Keratinocyte (primary cell): ENCODE data around the gene ABHD4.

ENCODE experiments used
- EZH2 ChIP-seq: IDR thresholded peaks from one replicate; pipeline ENCODE4 v1.6.1; 2012; ENCODE audit warnings: inconsistent platforms, mild to moderate bottlenecking, low read length, moderate library complexity
- TF ChIP-seq, protein P1 (sequence below), 3 experiments: IDR thresholded peaks in 1 of 3; conservative IDR thresholded peaks in 1 of 3; optimal IDR thresholded peaks in 1 of 3; 2 replicates in 2 of 3; 3 replicates in 1 of 3; pipeline versions ENCODE3 to v1.5.1; 2011; ENCODE audit warnings: low read length in 3 of 3, mild to moderate bottlenecking in 3 of 3, moderate library complexity in 2 of 3, control low read depth in 1 of 3, inconsistent platforms in 1 of 3; ENCODE audit not compliant: insufficient read depth in 2 of 3; ENCODE audit errors: extremely low read depth in 1 of 3

DNA sequence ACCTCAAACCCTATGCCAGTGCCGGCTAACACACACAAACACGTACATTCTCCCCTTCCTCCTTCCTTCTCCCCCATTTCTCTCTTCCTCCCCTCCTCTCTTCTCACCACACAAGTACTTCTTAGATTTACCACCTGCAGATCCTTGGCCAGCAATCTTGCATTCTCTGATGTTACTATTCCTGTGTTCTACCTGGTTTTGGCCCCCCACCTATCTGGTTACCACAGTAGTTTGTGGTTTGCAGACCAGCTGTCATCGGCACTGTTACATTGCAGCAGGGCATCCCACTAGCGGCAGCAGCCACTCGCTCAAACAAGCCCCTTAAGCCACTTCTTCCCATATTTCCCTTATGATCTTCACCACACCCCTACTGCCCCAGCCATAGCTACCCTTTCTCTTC lies 3.9 kb downstream of the ABHD4 start:
- no peak for TF ChIP-seq EZH2
- TF ChIP-seq, protein P1, sequence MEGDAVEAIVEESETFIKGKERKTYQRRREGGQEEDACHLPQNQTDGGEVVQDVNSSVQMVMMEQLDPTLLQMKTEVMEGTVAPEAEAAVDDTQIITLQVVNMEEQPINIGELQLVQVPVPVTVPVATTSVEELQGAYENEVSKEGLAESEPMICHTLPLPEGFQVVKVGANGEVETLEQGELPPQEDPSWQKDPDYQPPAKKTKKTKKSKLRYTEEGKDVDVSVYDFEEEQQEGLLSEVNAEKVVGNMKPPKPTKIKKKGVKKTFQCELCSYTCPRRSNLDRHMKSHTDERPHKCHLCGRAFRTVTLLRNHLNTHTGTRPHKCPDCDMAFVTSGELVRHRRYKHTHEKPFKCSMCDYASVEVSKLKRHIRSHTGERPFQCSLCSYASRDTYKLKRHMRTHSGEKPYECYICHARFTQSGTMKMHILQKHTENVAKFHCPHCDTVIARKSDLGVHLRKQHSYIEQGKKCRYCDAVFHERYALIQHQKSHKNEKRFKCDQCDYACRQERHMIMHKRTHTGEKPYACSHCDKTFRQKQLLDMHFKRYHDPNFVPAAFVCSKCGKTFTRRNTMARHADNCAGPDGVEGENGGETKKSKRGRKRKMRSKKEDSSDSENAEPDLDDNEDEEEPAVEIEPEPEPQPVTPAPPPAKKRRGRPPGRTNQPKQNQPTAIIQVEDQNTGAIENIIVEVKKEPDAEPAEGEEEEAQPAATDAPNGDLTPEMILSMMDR (optimal IDR thresholded peaks at IDR 0.05 in 1 of 3, IDR thresholded peaks at IDR 0.05 in 1 of 3, conservative IDR thresholded peaks at IDR 0.05 in 1 of 3; ENCODE audit: extremely low read depth in 1 of 3, insufficient read depth in 2 of 3, low read length in 3 of 3) = no peak
